ENCODE data around the gene CASR. TPM values are rescaled to one million over a fixed set of nuclear protein-coding genes. Genes with fewer than 3 reads are reported as not detected.
"Not testable (repeated sequence)": the region's sequence is repeated elsewhere in the genome, so short reads cannot be mapped to it uniquely, and the experiment has no call there.

CASR gene
- total RNA-seq, 4 donors from 2014 or later: 0.19 TPM; not detected in 3

- H3K4me1 ChIP-seq: no peaks in the 10 kb centered on the region
- no peak overlapping the region for H3K27ac ChIP-seq
- 84% methylated on average over 2 of the region's 2 CpGs for WGBS, 2 donors
- no peaks in the 10 kb centered on the region for H3K36me3 ChIP-seq
- H3K4me3 ChIP-seq: no peak overlapping the region
- intact Hi-C loops (cut with DNase I): no loop called here
- TF ChIP-seq CTCF (IDR thresholded peaks at IDR 0.05) (no peak), POLR2A (IDR thresholded peaks at IDR 0.05) (no peak)
- H3K27me3 ChIP-seq: no peaks in the 10 kb centered on the region
- no peak for DNase-seq
- no peaks in the 10 kb centered on the region for H3K9me3 ChIP-seq
These were observed 15.5 kb downstream of the CASR start for GRCh38 chr3:122198966-122199365.

GRCh38 chr3:122199552-122199951 is 16.1 kb downstream of the CASR start:
- 80 to 86% methylated on average over 4 of the region's 4 CpGs for WGBS, 2 donors
- DNase-seq: no peak
- H3K4me3 ChIP-seq: no peak overlapping the region
- H3K4me1 ChIP-seq: no peaks in the 10 kb centered on the region
- no peak overlapping the region for H3K27ac ChIP-seq
- TF ChIP-seq POLR2A (IDR thresholded peaks at IDR 0.05) (no peak), CTCF (IDR thresholded peaks at IDR 0.05) (no peak)
- H3K27me3 ChIP-seq: no peaks in the 10 kb centered on the region
- H3K36me3 ChIP-seq: no peaks in the 10 kb centered on the region
- intact Hi-C loops (cut with DNase I): no loop called here
- H3K9me3 ChIP-seq: no peaks in the 10 kb centered on the region

GRCh38 chr3:122200661-122201060 is 17.2 kb downstream of the CASR start:
- H3K9me3 ChIP-seq: no peaks in the 10 kb centered on the region
- 58 to 64% methylated on average over 2 of the region's 3 CpGs for WGBS, 2 donors
- TF ChIP-seq POLR2A (IDR thresholded peaks at IDR 0.05) (no peak), CTCF (IDR thresholded peaks at IDR 0.05) (no peak)
- no peak overlapping the region for H3K27ac ChIP-seq
- no peak for DNase-seq
- intact Hi-C loops (cut with DNase I): no loop called here
- no peaks in the 10 kb centered on the region for H3K36me3 ChIP-seq
- no peaks in the 10 kb centered on the region for H3K4me1 ChIP-seq
- H3K4me3 ChIP-seq: no peak overlapping the region
- no peaks in the 10 kb centered on the region for H3K27me3 ChIP-seq

- H3K36me3 ChIP-seq; DNase-seq; H3K4me3 ChIP-seq; H3K4me1 ChIP-seq; intact Hi-C loops (cut with DNase I); H3K9me3 ChIP-seq; H3K27ac ChIP-seq; H3K27me3 ChIP-seq: not testable (repeated sequence)
- WGBS, 2 donors: no CpG with 5 or more reads among the region's 25 CpGs
These were observed 18.0 kb downstream of the CASR start for GRCh38 chr3:122201476-122201875.

- TF ChIP-seq CTCF (IDR thresholded peaks at IDR 0.05) (no peak), POLR2A (IDR thresholded peaks at IDR 0.05) (no peak)
These were observed 25.1 kb downstream of the CASR start for GRCh38 chr3:122208579-122208978.

GRCh38 chr3:122213650-122214049 is 30.2 kb downstream of the CASR start:
- TF ChIP-seq POLR2A (IDR thresholded peaks at IDR 0.05) (no peak), CTCF (IDR thresholded peaks at IDR 0.05) (no peak)
- no peaks in the 10 kb centered on the region for H3K9me3 ChIP-seq
- no peak for DNase-seq
- no peaks in the 10 kb centered on the region for H3K36me3 ChIP-seq
- H3K4me1 ChIP-seq: no peaks in the 10 kb centered on the region
- 46 to 70% methylated on average over 2 of the region's 2 CpGs for WGBS, 2 donors
- H3K4me3 ChIP-seq: no peak overlapping the region
- intact Hi-C loops (cut with DNase I): no loop called here
- H3K27me3 ChIP-seq: no peaks in the 10 kb centered on the region
- H3K27ac ChIP-seq: no peak overlapping the region

More at GRCh38 chr3:122208579-122208978, 25.1 kb downstream of the CASR start:
- intact Hi-C loops (cut with DNase I): no loop called here
- DNase-seq: no peak
- no peaks in the 10 kb centered on the region for H3K36me3 ChIP-seq
- H3K27ac ChIP-seq: no peak overlapping the region
- H3K4me3 ChIP-seq: no peak overlapping the region
- no peaks in the 10 kb centered on the region for H3K9me3 ChIP-seq
- no peaks in the 10 kb centered on the region for H3K27me3 ChIP-seq
- H3K4me1 ChIP-seq: no peaks in the 10 kb centered on the region
- 61 to 62% methylated on average over 4 of the region's 4 CpGs for WGBS, 2 donors

All from esophagus squamous epithelium (tissue), 5 donors.